H54 (cell line): ENCODE results near the gene CHKA.

Source experiments
- DNase-seq: peaks from one replicate; pipeline ENCODE4 v3.0.0; 2011; ENCODE audit warnings: low spot score, mixed read lengths; ENCODE audit not compliant: insufficient read length
- FAIRE-seq: peaks from 3 replicates; lab custom pipeline; 2011; peaks lifted over from hg19 to GRCh38; lab: Jason Lieb, UNC
- POLR2A ChIP-seq: IDR thresholded peaks from 2 replicates; pipeline ENCODE4 v1.6.1; 2011; ENCODE audit warnings: low read depth, mild to moderate bottlenecking, low read length

The CHKA gene

DNA sequence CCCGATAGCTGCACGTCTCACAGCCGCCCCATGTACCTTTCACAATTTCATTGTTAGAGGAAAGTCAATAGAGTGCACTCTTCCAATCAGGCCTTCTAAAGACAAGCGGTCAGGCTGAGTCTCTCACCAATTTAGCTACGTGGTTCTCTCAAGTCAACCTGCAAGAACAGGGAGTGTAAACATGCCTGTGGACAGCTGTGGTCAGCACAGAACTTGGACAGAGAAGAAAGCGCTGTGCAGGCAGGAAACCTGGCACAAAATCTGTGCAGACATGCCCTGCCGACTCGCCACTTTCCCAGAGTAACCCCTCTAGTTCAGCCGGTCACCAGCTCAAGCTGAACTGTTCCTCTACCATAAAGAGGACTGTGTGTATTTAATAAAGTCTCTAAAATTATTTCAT, 39.5 kb downstream of the CHKA start:
- TF ChIP-seq POLR2A = no peak
- no peak for DNase-seq
- no peak for FAIRE-seq

DNA sequence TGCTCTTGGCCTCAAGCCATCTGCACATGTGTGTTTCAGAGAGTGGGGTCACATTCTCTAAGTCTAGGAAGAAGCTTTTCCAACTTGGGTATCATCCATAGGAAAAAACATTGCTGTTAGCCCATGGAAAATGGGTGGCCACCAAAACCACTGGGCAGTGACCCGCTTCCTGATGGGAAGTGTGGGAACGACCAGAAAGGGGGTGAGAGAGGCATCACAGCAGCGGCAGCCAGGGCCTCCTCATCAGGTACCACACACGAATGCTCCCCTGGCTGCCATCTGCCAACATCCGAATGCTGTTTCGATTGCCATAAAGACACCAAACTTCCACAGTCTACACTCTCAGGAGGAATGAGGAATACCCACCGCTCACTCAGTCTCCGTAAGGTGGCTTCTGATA, 40.3 kb downstream of the CHKA start:
- DNase-seq (no peak), FAIRE-seq (no peak)
- no peak for TF ChIP-seq POLR2A

DNA sequence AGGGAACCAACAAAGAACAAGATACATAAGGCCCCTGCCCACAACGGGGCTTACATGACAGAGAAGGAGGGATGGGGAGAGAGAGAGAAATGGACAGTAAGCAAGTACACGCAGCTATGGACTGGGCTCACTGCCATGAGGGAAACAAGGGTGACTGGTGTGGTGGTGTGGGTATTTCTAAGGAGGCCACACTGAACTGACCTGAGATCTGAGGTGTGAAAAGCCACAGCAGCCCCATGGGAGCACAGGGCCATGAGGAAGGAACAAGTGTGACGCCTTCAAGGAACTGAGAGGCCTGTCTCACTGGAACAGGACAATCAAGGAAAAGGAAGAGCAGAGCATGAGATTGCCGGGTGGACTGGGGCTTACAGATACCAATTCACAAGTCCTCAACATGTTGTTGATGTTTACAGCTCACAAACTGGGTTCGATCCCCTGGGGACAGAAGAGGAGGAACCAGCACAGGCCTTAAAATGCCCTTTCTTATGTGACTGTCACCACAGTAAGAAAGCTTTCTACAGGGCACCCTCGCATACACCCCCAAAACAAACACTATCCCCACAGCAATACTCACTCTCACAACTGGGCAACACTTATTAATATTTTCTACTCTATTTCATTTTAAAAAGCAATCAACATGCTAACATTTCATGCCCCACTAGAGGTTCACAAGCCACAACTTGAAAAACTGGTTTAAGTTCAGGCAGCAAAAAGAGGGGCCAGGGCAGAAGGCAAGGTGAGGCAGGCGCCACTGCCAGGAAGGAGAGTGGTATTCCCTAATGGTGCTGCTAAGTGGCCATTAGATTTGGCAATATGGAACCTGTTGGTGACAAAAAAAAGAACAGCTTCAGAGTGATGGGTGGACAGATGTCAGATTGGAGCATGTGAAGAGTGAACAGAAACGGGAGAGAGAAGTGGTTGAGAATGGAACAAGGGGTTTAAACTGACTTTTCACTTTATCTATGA, 43.3 kb downstream of the CHKA start:
- FAIRE-seq (no peak), DNase-seq (no peak)
- TF ChIP-seq POLR2A = no peak

DNA sequence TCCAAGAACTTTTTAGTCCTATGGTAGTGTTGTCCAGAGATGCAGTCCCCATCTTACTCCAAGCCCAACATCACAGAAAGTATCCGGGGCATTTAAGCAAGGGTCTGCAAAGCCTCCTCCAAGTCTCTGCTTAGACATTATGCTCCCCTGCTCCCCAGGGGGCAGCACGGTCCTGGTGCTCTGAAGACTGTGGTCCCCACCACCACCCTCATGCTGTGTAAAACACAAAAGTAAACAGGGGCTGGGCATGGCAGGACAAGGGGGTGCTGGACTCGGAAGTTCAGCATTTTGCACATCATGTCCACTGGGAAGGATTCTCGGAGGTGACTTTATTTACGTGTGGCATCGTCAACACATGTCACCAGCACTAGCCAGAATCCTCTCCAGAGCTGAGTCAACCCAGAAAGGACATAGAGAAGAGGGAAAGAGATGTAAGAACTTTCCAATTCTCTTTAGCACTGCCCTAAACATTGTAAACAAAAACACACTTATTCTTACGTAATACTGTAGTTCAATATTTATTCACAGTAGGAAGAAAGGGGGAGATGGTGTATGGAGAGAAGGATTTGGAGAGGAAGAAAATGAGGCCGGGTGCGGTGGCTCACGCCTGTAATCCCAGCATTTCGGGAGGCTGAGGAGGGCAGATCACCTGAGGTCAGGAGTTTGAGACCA, 44.7 kb downstream of the CHKA start:
- no peak for FAIRE-seq
- no peak for DNase-seq
- TF ChIP-seq POLR2A = no peak

DNA sequence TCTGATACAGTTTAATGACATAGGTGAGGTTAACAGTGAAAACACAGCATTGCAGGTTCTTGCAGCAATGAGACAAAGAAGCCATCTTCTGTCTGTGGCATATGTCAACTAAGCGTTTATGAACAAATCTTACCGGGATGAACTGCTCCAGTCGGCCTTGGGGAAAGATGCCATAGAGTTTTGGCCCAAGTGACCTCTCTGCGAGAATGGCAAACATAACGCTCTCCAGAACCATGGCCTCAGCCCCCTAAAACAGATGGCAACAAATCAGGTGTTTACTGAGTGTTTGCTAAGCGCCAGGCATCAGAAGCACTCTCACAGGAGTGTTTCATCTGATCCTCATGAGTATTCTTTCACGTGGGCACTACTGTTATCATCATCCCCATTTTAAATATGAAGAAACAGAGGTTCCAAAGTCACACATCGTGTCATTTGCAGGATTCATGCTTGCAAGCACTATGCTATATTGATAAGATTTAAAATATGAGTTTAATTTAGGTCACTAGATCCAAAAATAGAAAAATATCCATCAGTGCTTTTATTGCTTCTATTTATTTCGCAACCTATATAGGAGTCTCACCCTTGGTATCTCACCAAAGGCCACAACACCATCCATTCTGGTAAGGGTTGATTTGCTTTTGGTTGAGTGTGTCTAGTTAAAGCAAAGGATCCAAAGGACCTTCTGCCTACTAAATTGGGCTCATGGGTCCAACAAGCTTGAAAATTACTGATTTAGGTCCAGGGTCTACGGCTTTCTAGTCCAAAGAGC, 46.4 kb downstream of the CHKA start:
- FAIRE-seq (no peak), DNase-seq (no peak)
- TF ChIP-seq POLR2A = no peak

DNA sequence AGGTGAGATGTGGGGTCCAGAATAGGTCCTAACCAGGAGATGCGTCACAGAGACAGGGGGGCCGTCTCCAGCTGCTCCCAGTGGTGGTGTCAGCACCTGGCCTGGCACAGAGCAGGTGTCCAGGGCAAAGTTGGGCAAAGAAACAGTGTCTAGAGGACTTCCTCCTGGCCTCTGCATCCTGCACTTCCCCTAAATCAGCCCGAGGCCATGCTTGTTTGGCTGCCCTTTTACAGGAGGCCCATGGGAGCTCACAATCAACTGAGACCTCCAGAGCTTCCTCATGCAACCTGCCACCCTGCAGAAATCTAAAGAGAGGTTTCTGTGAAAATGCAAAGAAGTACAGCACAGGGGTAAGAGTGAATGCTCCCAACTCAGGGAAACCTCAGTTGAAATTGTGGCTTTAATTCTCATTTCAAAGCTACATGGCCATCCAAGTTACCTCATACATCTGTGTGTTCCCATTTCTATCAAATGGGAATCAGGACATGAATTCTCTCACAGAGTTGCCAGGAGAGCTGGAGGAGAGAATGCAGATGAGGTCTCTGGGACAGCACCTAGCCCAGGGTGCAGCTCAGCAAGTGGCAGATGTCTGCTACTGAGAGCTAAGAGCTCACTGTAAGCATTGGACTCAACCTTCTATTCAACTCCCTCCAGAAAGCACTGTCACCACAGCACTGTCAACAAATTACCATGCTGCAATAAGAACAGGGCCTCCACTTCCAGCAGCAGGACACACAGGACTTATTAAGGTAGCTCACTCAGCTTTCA, 49.7 kb downstream of the CHKA start:
- DNase-seq = no peak
- FAIRE-seq = no peak
- TF ChIP-seq POLR2A = no peak

DNA sequence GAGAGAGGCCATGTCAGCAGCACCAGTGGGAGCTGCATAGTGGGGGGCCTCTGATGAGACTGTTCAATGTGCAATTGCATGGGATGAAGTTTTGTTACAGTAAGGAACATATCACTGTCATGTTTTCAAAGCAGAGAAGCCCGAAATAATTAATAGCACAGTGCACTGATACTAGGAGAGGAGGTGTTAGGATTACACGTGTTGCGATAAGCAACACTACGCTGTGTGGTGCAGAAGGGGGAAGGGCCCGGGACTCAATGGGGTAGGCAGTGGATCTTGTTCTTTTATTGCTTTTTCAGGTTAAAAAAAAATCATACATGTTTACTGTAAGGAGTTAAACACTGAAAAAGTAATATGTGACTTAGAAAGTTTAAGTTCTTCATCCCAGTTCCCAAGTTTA, 53.2 kb downstream of the CHKA start:
- TF ChIP-seq POLR2A = no peak
- FAIRE-seq = no peak
- DNase-seq = no peak

DNA sequence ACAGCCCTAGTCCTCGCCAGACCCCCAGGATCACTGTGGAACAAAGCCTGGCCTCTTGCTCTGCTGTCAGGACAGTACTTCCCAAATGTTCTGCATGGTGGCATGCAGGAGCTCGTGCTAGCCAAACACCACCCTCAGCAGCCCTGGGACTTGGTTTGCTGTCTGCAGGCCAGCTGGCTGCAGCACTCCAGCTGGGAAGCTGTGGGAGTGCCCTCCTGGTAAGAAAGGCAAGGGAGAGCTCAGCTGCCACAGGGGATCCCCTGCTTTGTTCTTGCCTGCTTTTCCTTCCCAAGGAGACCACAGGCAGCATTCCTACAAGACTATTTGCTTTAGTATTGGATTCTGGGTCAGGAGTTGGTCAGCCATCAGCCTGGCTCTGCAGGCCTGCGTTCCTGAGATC, 54.4 kb downstream of the CHKA start:
- FAIRE-seq = no peak
- no peak for DNase-seq
- no peak for TF ChIP-seq POLR2A

DNA sequence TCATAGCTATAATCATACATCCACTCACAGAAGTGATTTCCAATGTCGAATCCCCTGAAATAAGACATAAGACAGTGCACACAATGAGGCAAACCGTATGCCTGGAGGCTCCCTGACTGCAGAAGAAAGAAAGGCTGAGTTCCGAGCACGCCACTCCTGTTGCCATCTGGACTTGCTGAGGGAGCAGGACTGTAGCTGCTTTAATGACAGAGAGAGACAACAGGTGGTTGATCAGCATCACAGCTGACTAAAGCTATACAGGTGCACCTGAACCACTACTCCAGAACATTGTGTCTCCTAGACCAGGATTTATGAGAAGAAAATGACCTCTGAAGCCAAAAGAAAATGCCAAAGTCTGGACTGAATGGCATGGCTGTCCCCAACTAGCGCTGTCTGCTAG, 55.3 kb downstream of the CHKA start:
- TF ChIP-seq POLR2A = no peak
- no peak for FAIRE-seq
- DNase-seq = no peak

DNA sequence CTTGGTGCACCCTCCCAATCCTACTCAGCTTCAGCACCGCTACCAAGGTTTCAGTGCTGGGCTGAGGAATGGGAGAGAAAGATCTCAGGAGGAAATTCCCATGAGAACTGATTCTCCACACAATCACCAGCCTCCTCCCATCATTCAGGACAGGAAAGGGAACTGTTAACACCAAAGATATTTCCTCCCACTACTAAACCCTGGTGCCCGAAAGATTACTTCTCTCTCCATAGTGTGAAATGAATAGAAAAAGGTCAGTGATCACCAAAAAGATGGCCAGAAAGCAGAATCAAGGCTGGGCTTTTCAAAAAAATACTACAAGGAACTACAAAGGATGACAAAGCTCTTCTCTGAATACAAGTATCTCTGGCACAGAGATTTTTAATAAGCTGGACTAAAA, 56.3 kb downstream of the CHKA start:
- FAIRE-seq (no peak), DNase-seq (no peak)
- TF ChIP-seq POLR2A = no peak

DNA sequence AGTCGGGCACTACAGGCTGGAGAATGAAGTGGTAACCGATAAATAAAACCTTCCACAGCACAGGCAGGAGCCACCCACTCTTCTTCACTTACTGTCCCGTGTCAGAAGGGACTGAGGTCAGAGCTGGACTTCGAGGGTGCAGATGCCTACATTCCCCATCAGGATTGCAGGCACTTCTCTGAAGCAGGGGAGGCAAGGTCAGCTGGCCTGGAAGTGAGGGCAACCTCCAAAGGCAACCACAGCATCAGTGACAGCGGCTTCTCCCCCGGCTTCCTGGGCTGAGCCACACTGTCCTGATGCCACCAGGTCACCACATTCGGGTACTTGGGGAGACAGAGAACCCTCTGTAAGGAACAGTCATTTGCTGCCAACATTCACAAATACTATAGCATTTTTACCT, 59.7 kb downstream of the CHKA start:
- TF ChIP-seq POLR2A = no peak
- FAIRE-seq (no peak), DNase-seq (no peak)

DNA sequence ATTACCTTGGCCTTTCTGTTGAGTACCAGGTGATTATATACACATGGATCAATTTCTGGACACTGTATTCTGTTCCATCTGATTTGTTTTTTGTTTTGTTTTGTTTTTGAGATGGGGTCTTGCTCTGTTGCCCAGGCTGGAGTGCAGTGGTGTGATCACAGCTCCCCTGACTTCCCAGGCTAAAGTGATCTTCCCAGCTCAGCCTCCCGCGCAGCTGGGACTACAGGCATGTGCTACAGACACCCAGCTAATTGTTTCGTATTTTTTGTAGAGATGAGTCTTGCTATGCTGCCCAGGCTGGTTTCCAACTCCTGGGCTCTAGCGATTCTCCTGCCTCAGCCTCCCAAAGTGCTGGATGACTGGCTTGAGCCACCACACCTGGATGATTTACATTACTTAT, 63.4 kb downstream of the CHKA start:
- no peak for TF ChIP-seq POLR2A
- no peak for FAIRE-seq
- no peak for DNase-seq

DNA sequence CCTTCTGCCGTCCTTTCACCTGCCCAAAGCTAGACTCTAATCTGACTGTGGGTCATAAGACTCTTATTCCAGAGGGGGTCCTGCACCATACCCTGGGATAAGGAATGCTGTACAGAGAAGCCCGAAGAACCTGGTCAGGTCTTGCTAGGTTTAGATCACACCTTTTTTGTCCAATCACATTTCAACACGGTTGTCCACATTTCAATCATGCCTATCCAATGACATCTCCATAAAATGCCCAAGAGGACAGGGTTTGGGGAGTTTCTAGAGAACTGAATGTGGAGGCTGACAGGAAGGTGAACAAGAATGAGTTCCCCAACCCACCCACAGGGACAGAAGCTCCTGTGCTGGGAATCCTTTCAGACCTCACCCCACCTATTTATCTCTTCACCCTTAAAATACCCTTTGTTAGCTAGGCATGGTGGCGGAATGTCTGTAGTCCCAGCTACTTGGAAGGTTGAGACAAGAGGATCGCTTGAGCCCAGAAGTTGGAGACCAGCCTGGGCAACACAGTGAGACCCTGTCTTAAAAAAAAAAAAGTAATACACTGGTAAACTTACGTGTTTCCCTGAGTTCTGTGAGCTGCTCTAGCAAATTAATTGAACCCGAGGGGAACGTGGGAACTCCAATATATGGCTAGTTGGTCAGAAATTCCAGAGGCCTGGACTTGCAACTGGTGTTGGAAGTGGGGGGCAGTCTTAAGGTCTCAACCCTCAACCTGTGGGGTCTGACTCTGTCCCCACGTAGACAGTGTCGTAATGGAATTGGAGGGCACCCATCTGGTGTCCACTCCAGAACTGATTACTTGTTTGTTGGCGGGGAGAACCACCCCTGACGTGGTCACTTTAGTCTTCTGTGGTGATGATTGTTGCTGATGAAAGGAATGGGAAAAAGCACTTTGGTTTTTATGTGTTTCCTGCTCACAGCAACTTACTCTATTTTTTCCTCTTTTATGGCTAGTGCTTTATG, 64.6 kb downstream of the CHKA start:
- FAIRE-seq (no peak), DNase-seq (no peak)
- TF ChIP-seq POLR2A = no peak
